Mucosa of rectum (tissue), 2 donors: ENCODE measurements around the gene EIF4G3.

Experiments
- H3K27ac ChIP-seq, 2 donors: one replicate each; pipeline ENCODE4 v1.7.0; 2013; ENCODE audit warnings: inconsistent platforms in 2 of 2, low read depth in 2 of 2, low read length in 2 of 2
- H3K27me3 ChIP-seq, 2 donors: one replicate each; pipeline ENCODE4 v1.7.0; 2013; ENCODE audit warnings: low read length in 2 of 2; ENCODE audit not compliant: control insufficient read depth in 2 of 2, insufficient read depth in 2 of 2
- H3K36me3 ChIP-seq, 2 donors: one replicate each; pipeline ENCODE4 v1.7.0; 2013; ENCODE audit warnings: low read length in 2 of 2; ENCODE audit not compliant: control insufficient read depth in 2 of 2, insufficient read depth in 2 of 2
- H3K4me1 ChIP-seq, 2 donors: one replicate each; pipeline ENCODE4 v1.7.0; 2013; ENCODE audit warnings: low read length in 2 of 2, mild to moderate bottlenecking in 1 of 2; ENCODE audit not compliant: control insufficient read depth in 2 of 2, insufficient read depth in 2 of 2
- H3K4me3 ChIP-seq, 2 donors: one replicate each; pipeline ENCODE4 v1.7.0; 2013; ENCODE audit warnings: low read length in 2 of 2
- H3K9ac ChIP-seq, 2 donors: one replicate each; pipeline ENCODE4 v1.7.0; 2013; ENCODE audit warnings: low read length in 2 of 2, low read depth in 1 of 2, mild to moderate bottlenecking in 1 of 2
- H3K9me3 ChIP-seq, 2 donors: one replicate each; pipeline ENCODE4 v1.7.0; 2013; ENCODE audit warnings: low read length in 2 of 2; ENCODE audit not compliant: control insufficient read depth in 2 of 2
- donor health status: healthy.
- donor health status: Normal muscosa, but diverticular disease.

EIF4G3 gene

DNA sequence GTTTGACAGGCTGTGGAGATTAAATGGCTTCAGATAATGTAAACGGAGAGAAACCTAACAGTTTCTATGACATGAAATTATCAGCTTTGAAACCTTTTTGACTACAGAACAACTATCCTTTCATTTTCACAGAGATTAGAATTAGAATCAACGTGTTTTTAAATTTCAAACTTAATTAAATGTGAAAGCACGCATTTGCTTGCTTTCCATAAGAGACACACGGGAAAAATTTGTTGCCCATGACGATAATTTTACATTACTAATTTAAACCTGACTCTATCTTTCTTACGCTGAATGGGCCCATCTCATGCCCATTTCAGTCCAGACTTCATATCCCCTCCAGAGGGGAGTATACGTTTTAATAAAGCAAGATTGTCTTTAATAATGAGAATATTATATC is 297.9 kb downstream of the EIF4G3 start:
- Histone ChIP-seq H3K9ac (no peak overlapping the region), H3K27ac (no peak overlapping the region)

DNA sequence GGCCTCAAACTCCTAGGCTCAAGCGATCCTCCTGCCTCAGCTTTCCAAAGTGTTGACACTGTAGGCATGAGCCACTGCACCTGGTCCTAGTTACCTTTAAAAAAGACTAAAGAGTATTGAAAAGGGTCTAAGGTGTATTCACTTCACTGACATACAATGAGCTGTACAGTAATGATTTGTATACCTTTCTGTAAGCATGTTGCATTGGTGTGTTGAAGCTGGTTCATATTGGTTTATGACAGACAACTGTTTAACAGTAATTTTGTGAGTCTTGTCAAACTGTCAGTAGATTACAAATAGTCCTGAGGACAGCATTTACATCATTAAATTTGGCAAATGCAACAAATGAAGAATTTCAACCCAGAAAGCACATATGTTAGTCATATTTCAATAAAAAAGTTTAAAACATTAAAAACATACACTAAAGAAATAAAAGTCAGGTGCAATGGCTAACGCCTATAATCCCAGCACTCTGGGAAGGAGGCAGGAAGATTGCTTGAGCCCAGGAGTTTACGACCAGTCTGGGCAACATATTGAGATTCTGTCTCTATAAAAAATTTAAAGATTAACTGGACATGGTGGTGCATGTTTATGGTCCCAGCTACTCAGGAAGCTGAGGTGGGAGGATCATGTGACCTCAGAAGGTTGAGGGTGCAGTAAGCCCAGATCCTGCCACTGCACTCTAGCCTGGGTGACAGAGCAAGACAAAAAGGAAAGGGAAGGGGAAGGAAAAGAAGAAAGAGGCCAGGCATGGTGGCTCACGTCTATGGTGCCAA is 301.3 kb downstream of the EIF4G3 start:
- peaks cover 9 to 10% of the 10 kb centered on the region in 2 donors for H3K36me3 ChIP-seq
- H3K4me1 ChIP-seq, result peaks cover 7 to 21% of the 10 kb centered on the region in 2 donors
- no peak overlapping the region for H3K4me3 ChIP-seq
- peak overlapping the region; percentile 56 to 78 for H3K27ac ChIP-seq
- no peaks in the 10 kb centered on the region for H3K27me3 ChIP-seq
- H3K9me3 ChIP-seq, result no peaks in the 10 kb centered on the region
- no peak overlapping the region for H3K9ac ChIP-seq

More for the DNA sequence above, 297.9 kb downstream of the EIF4G3 start:
- no peaks in the 10 kb centered on the region for H3K9me3 ChIP-seq
- H3K36me3 ChIP-seq, result peaks cover 9 to 10% of the 10 kb centered on the region in 2 donors
- H3K4me1 ChIP-seq, result peaks cover 7 to 21% of the 10 kb centered on the region in 2 donors
- no peak overlapping the region for H3K4me3 ChIP-seq
- no peaks in the 10 kb centered on the region for H3K27me3 ChIP-seq

- no peak overlapping the region for H3K9ac ChIP-seq
- peaks cover 7 to 14% of the 10 kb centered on the region in 2 donors for H3K4me1 ChIP-seq
- H3K9me3 ChIP-seq, result no peaks in the 10 kb centered on the region
- H3K27ac ChIP-seq, result no peak overlapping the region
- no peaks in the 10 kb centered on the region for H3K27me3 ChIP-seq
- peaks cover 0 to under 1% of the 10 kb centered on the region in 2 donors for H3K36me3 ChIP-seq
- no peak overlapping the region for H3K4me3 ChIP-seq
Measured at GRCh38 chr1:20873311-20873710, 303.4 kb downstream of the EIF4G3 start.

- peaks cover 7 to 14% of the 10 kb centered on the region in 2 donors for H3K4me1 ChIP-seq
- H3K4me3 ChIP-seq, result no peak overlapping the region
- H3K9me3 ChIP-seq, result no peaks in the 10 kb centered on the region
- H3K27ac ChIP-seq, result no peak overlapping the region
- H3K9ac ChIP-seq, result no peak overlapping the region
- no peaks in the 10 kb centered on the region for H3K36me3 ChIP-seq
- no peaks in the 10 kb centered on the region for H3K27me3 ChIP-seq
Measured at GRCh38 chr1:20871419-20871818, 305.3 kb downstream of the EIF4G3 start.

DNA sequence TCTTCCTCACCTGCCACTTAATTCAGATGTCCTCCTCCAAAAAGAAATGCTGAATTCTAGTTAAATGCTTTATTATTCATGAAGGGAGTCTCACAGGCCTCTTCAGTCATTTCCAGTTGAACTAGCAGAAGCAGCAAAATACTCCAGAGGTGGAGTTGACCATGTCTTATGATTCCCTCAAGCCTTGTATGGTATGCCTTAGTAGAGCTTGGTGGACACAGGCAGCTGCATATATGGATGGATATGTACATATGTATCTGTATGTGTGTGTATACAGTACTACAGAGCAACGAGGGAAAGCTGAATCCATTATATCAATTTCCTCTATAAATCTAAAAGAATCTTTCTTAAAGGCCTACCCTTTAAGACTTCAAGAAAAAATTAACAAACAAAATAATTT is 306.0 kb downstream of the EIF4G3 start:
- Histone ChIP-seq H3K4me1 (peaks cover 7 to 10% of the 10 kb centered on the region in 2 donors), H3K36me3 (no peaks in the 10 kb centered on the region), H3K27ac (no peak overlapping the region), H3K4me3 (no peak overlapping the region), H3K9me3 (no peaks in the 10 kb centered on the region), H3K27me3 (no peaks in the 10 kb centered on the region), H3K9ac (no peak overlapping the region)

- no peaks in the 10 kb centered on the region for H3K9me3 ChIP-seq
- no peaks in the 10 kb centered on the region for H3K27me3 ChIP-seq
- H3K4me1 ChIP-seq, result no peaks in the 10 kb centered on the region
- no peak overlapping the region for H3K27ac ChIP-seq
- peaks cover 15 to 16% of the 10 kb centered on the region in 2 donors for H3K36me3 ChIP-seq
- no peak overlapping the region for H3K4me3 ChIP-seq
- H3K9ac ChIP-seq, result no peak overlapping the region
Measured at GRCh38 chr1:20868263-20868662, 308.4 kb downstream of the EIF4G3 start.

DNA sequence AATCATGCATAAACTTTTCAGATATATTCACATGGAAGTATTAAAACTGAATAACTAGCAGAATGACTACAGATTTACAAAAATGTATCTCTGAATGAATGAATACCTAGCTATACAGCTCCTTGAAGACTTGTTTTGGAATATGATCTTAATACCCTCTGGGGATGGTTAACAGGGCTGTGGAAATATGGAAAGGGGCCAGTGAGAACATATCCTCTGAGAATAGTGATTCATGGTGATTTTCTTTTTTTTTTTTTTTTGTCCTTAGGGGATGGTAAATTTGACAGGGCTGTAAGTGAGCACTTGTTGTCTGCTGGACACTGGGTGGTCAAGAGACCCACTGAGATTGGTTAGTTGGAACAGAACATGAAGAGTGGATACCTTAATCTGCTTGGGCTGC is 308.9 kb downstream of the EIF4G3 start:
- Histone ChIP-seq H3K9me3 (no peaks in the 10 kb centered on the region), H3K4me3 (no peak overlapping the region), H3K4me1 (no peaks in the 10 kb centered on the region), H3K27ac (no peak overlapping the region), H3K36me3 (peaks cover 15 to 19% of the 10 kb centered on the region in 2 donors), H3K9ac (no peak overlapping the region), H3K27me3 (no peaks in the 10 kb centered on the region)

DNA sequence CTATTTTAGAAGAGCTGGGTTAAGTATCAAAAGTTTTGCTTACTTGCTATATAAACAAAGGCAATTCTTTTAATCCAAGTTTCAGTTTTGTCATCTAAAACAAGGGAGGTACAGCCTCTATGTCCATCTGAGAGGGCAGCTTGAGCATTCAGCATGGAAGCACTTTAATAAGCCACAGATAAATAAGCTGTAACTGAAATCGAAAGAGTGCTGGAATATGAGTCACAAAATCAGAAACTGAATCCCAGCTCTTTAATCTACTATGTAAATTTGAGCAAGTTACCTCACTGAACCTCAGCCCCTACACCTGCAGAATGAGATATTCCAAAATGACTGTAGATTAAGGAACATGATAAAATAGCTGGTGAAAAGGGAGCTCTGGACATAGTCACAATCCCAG is 309.6 kb downstream of the EIF4G3 start:
- peaks cover 15 to 21% of the 10 kb centered on the region in 2 donors for H3K36me3 ChIP-seq
- H3K9me3 ChIP-seq, result no peaks in the 10 kb centered on the region
- H3K27ac ChIP-seq, result no peak overlapping the region
- H3K27me3 ChIP-seq, result no peaks in the 10 kb centered on the region
- no peak overlapping the region for H3K4me3 ChIP-seq
- H3K9ac ChIP-seq, result no peak overlapping the region
- H3K4me1 ChIP-seq, result no peaks in the 10 kb centered on the region

DNA sequence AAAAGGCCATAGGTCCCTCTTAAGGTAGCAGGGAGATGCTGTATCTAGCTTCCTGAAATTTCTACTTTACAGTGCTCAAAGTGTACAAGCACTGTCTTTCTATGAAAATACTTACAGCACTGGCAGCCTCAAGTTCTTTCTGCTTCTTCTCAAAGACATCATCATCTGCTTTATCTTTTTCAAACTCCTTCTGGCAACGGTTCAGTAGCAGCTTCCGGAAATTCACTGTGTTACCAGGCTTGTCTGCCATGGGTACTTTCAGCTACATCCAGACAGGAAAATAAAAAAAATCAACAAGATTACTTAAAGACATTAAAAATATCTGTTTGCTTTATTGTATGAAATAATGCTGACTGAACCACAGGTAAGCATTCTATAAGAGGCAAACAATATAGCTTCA is 311.7 kb downstream of the EIF4G3 start:
- Histone ChIP-seq H3K36me3 (peaks cover 26 to 38% of the 10 kb centered on the region in 2 donors), H3K4me1 (no peaks in the 10 kb centered on the region), H3K27me3 (no peaks in the 10 kb centered on the region), H3K9ac (no peak overlapping the region), H3K27ac (no peak overlapping the region), H3K4me3 (no peak overlapping the region), H3K9me3 (no peaks in the 10 kb centered on the region)

- Histone ChIP-seq H3K36me3 (peaks cover 42 to 48% of the 10 kb centered on the region in 2 donors), H3K27ac (no peak overlapping the region)
Measured at GRCh38 chr1:20854529-20854928, 322.2 kb downstream of the EIF4G3 start.

More at GRCh38 chr1:20854529-20854928, 322.2 kb downstream of the EIF4G3 start:
- H3K9ac ChIP-seq, result no peak overlapping the region
- H3K9me3 ChIP-seq, result no peaks in the 10 kb centered on the region
- no peak overlapping the region for H3K4me3 ChIP-seq
- H3K4me1 ChIP-seq, result no peaks in the 10 kb centered on the region
- H3K27me3 ChIP-seq, result no peaks in the 10 kb centered on the region
